ENCODE measurements around the gene EPHX1.
A peak's percentile ranks its signal among the peaks of the same experiment; 100 is the strongest.

Gene EPHX1

GRCh38 chr1:225844236-225845061 is 34.5 kb downstream of the EPHX1 start:
- no peak for DNase-seq

DNA sequence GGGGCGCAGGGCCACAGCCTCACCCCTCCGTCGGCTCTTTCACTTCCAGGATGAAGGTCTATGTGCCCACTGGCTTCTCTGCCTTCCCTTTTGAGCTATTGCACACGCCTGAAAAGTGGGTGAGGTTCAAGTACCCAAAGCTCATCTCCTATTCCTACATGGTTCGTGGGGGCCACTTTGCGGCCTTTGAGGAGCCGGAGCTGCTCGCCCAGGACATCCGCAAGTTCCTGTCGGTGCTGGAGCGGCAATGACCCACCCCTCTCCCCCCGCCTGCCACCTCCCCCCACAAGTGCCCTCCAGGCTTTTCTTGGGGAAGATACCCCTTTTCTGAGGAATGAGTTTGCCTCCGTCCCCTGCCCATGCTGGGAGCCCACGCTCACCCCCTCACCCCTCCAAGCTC is 35.2 kb downstream of the EPHX1 start:
- no peak for DNase-seq

DNA sequence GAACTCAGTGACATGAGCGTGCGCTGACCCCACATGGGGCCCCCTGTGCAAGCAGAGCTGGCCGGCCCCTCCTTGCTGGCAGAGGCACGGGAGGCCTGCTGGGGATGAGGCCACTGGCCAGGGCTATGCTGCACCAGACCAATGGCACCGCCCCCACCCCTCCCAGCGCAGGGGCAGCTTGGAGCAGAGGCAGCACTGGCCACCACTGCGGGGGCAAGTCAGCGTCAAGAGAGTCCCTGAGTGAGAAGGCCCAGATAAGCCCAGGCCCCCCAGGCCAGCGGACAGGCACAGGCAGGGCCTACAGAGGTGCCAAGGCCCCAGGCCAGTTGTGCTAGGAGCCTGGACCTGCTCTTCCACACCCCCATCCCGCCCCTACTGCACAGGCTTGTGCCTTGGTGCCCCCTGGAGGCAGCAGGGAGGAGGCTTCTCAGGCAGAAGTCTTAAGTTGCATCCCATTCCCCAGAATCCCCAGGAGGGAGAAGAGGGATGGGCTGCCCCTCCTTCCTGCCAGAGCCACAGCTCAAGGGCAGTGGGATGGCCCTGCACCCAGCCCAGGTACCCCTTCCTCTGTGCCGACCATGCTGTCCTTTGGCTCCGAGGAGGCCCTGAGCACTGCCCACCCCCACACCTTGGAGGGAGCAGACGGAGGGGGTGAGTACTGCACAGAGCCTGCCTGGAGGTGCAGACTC is 35.8 kb downstream of the EPHX1 start:
- peak; percentile 19 for DNase-seq

GRCh38 chr1:225846331-225847310 is 36.7 kb downstream of the EPHX1 start:
- DNase-seq, result no peak

GRCh38 chr1:225847610-225848009 is 37.7 kb downstream of the EPHX1 start:
- DNase-seq, result no peak

DNA sequence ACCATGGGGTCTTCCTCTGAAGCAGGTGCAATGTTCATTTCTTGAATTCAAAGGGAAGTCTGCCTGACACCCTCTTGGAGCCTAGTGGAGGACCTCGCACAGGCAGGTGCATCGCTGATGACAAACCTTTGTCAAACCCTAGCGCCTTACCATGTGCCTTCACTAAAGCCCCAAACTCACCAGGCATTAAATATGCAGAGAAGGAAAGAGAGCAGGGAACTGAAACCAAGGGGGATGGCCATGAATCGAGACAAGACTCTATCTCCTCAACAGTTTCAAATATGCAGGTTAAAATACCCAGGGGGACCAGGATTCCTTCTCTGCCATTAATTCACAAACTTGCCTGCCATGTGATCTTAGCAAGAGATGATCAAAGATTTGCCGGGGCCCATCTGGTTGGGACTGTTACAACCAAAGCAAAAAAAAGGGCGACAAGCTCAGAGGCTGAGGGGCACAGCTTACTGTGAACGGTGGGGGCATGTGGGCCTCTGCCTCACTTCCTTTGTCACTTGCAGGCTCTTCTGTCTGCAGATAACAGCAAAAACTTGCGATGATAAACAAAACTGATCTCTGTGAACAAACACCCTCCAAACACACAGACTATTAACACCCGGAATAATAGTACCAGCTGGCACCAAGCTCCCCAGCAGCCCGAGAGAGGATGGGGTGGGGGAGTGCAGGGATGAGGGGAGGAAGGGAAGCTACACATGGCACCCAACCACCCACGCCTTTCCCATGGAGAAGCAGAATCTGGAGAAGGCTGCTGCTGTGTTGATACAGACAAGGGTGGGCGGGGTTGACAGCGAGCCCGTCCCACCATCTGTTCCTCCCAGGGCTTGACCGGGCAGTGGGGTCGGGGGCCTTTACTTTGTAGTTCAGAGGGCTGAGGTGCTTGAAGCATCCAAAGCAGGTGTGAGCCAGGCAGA is 38.4 kb downstream of the EPHX1 start:
- no peak for DNase-seq

DNA sequence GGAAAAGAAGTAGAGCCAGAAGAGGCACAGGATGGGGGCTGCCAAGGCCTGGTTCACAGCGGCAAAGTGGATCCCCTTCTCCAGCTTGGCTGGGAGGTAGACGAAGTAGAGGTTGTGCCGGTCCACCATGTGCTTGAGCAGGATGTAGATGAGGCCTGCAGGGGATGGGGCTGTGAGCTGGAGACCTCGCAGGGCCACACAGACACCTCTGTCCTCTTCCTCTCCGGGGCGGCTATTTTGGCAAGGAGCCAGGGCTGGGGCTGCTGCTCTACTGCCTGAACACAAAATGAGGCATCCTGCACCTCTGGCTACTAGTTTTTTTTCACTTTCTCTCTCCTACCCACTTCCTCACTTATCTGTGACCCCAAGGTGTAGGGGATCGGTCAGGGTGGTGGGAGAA is 40.0 kb downstream of the EPHX1 start:
- DNase-seq, result no peak

- no peak for DNase-seq
Measured at GRCh38 chr1:225850370-225850769, 40.4 kb downstream of the EPHX1 start.

DNA sequence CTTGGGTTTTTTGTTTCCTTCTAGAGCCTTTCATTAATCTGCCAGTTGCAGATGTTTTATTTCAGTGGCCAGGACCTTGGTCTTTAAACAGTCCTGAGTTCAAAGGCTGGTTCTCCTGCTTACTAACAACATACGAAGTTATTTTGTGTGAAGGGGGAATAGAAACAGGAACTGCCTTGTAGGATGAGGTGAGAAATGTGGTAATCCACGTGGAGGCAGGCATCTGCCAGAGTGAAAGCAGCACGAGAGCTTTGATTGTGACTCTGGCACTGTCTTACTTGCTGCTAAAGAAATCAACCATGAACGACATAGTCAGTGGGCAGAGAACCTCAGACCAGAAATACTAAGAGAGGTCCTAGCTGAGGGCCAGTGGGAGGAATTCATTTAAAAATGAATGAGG is 41.9 kb downstream of the EPHX1 start:
- no peak for DNase-seq

DNA sequence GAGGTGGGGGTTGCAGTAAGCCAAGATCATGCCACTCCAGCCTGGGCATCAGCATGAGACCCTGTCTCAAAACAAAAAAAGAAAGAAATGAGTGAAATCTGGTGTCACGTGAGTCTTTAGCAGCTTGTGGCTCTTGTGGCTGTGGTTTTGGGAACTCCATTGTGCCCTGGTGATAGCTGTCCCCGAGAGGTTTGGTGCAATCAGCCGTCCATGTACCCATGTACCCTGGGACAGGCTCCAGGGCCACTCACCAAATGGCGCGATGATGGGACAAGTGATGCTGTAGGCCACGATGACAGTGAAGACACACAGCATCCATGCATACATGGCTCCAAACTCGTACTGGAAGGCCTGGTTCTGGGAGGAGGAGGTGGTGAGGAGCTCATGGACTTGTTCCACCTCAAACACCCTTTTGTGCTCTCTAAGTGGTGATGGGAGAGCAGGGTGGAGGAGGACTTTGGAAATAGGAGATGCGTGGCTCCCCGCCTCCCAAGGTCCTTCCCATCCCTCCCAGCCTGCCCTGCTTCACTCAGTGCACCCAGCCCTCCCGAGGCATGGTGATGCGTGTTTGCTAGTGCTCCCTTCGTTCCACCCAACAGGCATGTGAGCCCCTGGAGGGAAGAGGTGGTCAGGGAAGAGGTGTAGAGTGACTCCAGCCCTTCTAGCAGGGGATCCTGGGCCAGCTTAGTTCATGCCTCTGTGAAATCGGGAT is 42.6 kb downstream of the EPHX1 start:
- no peak for DNase-seq

DNA sequence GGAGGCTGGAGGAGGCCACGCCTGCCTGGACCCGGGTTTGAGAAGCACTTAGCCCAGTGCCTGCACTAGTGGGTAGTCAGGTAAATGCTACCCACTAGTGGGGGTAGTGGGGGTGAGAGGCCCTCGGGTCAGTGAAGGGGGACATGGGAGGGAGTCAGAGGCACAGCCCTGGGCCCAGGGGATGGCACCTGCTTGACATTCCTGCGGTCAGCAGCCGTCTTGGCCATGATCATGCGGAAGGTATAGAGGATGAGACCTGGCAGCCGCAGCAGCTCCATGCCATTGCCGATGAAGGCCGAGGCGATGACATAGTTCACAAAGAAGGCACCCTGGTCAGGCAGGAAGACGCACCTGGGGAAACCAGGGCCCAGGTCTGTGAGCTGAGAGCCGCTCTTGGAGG is 43.5 kb downstream of the EPHX1 start:
- no peak for DNase-seq

GRCh38 chr1:225855503-225856300 is 45.8 kb downstream of the EPHX1 start:
- DNase-seq, result no peak

GRCh38 chr1:225857256-225857655 is 47.3 kb downstream of the EPHX1 start:
- no peak for DNase-seq

GRCh38 chr1:225859151-225859550 is 49.2 kb downstream of the EPHX1 start:
- no peak for DNase-seq

GRCh38 chr1:225860107-225860506 is 50.2 kb downstream of the EPHX1 start:
- DNase-seq, result no peak

- no peak for DNase-seq
Measured at GRCh38 chr1:225860876-225861441, 51.0 kb downstream of the EPHX1 start.

GRCh38 chr1:225861834-225862580 is 52.1 kb downstream of the EPHX1 start:
- no peak for DNase-seq

GRCh38 chr1:225862581-225862950 is 52.6 kb downstream of the EPHX1 start:
- no peak for DNase-seq

DNA sequence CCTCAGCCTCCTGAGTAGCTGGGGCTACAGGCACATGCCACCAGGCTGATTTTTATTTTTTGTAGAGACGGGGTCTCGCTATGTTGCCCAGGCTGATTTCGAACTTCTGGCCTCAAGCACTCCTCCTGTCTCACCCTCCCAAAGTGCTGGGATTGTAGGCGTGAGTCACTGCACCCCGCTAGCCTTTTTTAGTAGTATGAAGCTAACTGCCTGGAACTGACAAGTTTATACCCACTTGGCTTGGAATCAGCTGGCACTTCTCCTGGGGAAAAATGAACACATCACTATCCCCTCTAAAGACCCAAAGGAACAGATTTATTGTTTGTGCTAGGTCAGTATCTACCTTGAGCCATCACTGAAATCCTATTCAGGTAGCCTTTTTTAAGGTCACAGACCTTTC is 53.2 kb downstream of the EPHX1 start:
- no peak for DNase-seq

GRCh38 chr1:225865514-225865913 is 55.6 kb downstream of the EPHX1 start:
- DNase-seq, result no peak
